Measurements from ENCODE around the gene DNAJC30.

DNAJC30 gene

DNA sequence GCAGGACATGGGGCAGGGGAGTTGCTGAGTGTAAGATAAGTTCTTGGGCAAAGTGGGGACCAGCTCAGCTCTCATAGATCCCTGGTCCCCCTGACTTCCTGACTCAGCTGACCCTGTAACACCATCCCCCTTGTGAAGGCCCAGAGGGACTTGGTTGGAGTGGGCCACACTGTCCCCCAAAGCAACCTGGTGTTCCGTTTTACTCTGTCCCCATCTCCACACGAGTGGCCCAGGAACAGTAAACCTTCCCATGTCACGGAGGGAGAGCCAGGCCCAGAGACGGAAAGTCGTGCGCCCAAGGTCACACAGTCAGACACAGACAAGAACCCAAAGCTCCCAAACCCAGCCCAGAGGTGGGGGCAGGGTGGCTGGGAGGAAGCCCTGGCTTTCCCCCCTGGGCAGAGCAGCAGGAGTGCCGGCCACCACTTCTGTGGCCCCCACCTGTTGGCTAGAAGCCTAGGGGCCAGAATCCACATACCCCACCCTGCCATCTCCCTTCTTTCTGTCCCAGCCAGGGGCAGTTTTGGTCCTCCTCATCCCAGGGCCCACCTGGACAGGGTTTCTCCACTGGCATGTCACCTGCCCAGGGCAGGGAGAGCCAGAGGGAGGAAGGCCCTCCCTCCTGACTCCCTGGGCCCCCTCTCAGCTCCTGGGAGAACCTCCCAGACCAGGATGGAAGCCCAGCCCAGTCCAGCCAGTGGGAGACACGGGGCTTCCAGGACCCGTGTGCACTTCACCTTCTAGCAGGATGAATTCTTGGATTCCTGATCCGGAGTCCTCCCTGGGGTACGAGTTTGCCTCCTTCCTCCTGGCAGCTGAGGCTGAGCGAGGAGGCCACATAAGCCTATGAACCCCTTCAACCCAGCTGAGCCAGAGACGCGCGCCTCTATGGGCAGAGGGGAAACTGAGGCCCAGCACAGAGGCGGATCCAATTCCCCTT, 36.2 kb downstream of the DNAJC30 start:
- DNase-seq = no peak

DNA sequence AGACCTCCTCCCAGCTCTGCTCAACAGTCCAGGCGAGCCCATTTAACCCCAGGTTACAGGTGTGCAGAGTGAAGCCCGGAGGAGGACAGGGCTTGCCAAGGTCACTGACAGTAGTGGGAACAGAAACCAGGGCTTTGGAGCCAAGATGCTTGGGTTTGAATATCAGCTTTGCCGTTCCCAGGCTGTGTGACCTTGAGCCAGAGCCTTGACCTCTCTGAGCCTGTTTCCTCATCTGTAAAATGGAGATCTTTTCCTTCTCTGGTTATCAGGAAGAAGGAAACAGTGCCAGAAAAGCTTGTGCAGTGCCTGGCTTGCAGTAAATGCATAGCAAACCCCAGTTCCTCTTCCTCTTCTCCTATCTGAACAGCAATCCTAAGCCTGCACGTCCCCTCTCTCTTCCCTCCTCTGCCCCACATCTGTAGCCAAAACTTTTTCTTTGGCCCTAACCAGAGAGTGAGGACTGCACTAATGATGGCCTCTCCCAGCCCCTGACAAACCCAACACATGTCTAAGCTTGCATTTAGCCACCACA, 37.5 kb downstream of the DNAJC30 start:
- no peak for DNase-seq

DNA sequence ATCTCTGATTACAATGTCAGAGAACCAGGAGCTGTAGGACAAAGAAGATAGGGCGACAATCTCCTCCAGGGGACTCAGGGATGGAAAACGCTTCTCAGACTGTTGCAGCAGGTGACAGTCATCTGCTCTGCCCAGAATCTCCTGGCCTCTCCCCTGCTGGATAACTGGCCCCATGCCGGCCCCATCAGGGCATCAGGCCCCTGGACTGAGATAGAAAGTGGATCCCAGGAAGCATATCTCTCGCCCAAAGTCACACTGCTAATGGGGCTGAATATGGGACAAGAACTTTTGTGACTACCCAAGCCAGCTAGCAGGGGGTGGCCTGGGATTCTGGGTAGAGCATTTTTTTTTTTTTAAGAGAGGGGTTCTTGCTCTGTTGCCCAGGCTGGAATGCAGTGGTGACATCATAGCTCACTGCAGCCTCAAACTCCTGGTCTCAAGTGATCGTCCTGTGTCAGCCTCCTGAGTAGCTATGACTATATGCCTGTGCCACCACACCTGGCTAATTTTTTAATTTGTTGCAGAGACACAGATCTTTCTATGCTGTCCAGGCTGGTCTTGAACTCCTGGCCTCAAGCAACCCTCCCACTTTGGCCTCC, 38.5 kb downstream of the DNAJC30 start:
- DNase-seq = no peak

DNA sequence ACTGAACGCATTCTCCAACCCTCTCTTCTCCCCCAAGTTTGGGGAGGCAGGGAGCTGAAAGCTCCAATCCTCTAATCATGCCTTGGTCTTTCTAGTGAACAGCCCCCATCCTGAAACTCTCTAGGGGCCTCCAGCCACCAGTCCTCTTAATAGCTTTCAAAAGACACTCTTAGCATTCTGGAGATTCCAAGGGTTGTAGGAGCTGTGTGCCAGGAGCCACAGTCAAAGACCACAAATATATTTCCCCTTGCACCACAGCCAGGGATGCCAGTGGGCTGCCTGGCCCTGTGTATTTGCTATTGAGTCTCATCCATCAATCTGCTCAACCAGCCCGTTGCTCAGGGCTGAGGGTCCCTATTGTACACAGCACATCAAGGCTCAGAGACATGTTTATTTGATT, 40.4 kb downstream of the DNAJC30 start:
- DNase-seq = no peak

DNA sequence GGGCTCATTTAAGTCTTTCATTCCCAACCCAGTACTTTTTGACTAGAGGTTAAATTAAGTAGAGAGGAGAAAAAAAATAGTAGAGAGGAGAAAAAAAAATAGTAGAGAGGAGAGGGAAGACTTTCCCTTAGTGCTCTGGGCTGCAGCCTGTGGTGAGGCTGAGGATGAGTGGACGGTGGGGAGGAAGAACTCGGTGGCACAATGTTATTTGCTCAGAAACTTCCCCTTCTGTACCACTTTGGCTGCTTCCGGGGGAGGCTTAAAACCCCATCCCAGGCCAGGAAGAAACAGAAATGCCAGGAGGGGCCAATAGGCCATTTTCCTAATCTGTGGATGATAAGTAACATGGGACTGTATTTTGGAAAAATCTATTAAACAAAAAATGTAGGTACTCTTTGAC, 44.3 kb downstream of the DNAJC30 start:
- DNase-seq = no peak

DNA sequence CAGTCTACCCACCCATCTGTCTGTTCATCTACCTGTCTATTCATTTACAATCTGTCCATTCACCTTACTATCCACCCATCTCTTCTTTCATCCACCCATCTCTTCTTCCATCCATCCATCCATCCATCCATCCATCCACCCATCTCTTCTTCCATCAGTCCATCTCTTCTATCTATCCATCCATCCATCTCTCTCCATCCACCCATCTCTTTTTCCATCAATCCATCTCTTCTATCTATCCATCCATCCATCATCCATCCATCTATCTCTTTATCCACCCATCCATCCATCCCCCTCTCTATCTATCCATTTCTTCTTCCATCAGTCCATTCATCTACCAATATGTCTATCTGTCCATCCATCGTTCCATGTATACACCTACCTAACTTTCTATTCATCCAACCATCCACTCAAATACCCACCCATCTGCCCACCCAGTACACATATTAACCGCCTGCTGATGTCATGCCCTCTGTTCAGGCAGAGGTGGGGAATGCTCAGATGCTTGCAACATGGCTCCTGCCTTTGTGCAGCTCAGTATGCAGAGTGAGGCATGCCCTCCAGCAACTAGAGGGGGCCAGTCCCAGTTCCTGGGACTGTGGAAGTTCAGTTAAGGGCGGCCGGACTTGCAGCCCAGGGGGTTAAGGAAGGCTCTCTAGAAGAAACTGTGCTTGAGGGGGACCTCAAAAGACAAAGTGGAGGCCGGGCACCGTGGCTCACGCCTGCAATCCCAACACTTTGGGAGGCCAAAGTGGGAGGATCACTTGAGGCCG, 47.6 kb downstream of the DNAJC30 start:
- no peak for DNase-seq

DNA sequence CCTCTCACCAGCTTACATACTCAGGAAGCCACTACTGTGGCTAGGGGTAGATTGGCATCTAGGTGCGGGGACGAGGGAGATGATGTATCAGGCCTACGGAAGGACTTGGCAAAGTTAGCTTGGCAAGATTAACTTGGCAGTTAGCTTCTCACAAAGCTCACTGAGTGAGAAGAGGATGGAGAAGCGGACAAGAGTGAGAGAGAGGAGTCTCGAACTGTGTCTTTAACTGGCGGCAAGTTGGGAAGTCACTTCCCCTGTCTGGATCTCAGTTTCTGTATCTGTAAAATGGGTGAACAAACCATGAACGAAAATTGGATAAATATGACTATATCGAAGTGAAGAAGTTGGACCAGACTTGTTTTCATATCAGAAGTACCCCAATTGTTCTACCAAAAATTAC, 49.4 kb downstream of the DNAJC30 start:
- DNase-seq = no peak

DNA sequence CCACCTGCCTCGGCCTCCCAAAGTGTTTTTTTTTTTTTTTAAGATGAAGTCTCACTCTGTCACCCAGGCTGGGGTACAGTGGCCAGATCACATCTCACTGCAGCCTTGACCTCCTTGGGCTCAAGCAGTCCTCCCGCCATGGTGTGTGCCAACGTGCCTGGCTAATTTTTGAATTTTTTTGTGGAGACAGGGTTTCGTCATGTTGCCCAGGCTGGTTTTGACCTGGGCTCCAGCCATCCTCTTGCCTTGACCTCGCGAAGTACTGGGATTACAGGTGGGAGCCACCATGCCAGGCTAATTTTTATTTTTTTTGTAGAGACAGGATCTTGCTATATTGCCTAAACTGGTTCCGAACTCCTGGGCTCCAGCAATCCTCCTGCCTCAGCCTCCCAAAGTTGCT, 49.9 kb downstream of the DNAJC30 start:
- no peak for DNase-seq

DNA sequence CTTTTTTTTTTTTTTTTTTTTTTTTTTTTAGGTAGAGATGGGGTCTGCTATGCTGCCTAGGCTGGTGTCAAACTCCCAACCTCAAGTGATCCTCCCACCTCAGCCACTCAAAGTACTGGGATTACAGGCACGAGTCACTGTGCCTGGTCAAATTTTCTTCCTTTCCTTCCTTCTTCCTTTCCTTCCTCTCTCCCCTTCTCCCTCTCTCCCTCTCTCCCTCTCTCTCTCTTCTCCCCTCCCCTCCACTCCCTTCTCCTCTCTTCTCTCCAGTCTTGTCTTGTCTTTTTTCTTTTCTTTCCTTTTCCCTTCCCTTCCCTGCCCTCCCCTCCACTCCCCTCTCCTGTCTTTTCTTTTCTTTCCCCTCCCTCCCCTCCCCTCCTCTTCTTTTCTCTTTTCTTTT, 51.7 kb downstream of the DNAJC30 start:
- DNase-seq = no peak
